Stomach (tissue), 19 donors: Measurements from ENCODE around the gene ACRV1. TPM values are rescaled to one million over a fixed set of nuclear protein-coding genes. Genes with fewer than 3 reads are reported as not detected.
A peak's percentile ranks its signal among the peaks of the same experiment; 100 is the strongest.
"Not testable (repeated sequence)": the region's sequence is repeated elsewhere in the genome, so short reads cannot be mapped to it uniquely, and the experiment has no call there.

Experiments
- DNase-seq, 2 donors: peaks; one replicate each; pipeline versions ENCODE4 v3.0.0 to v3.0.0-alpha.2; 2013 to 2019
- H3K27ac ChIP-seq, 5 donors: fragments of 200-600 bp in 4 of 5; sonication (generic) in 4 of 5; one replicate each; pipeline ENCODE4 v1.5.1; 2013 to 2019; ENCODE audit warnings: mild to moderate bottlenecking in 1 of 5, moderate library complexity in 1 of 5
- H3K27me3 ChIP-seq, 3 donors: fragments of 200-600 bp; sonication (generic); one replicate each; pipeline ENCODE4 v1.5.1; 2017 to 2019; ENCODE audit warnings: mixed run types in 1 of 3
- H3K36me3 ChIP-seq, 4 donors: fragments of 200-600 bp; sonication (generic); 1 replicate in 3 of 4; 2 replicates in 1 of 4; pipeline ENCODE4 v1.5.1; 2016 to 2019
- H3K4me1 ChIP-seq, 4 donors: fragments of 200-600 bp; sonication (generic); one replicate each; pipeline ENCODE4 v1.5.1; 2016 to 2019
- H3K4me3 ChIP-seq, 4 donors: fragments of 200-600 bp; sonication (generic) in 3 of 4; one replicate each; pipeline ENCODE4 v1.5.1; 2016 to 2019; ENCODE audit warnings: mild to moderate bottlenecking in 1 of 4
- H3K9me3 ChIP-seq, 4 donors: fragments of 200-600 bp; sonication (generic); one replicate each; pipeline ENCODE4 v1.5.1; 2016 to 2019
- EP300 ChIP-seq: sonication (generic); formaldehyde crosslinking; IDR thresholded peaks from one replicate; pipeline ENCODE4 v1.6.1; 2017; ENCODE audit warnings: antibody characterized with exemption
- POLR2A ChIP-seq, 4 donors: fragments of 450-650 bp; IDR thresholded peaks; one replicate each; pipeline ENCODE4 v1.6.1; 2016; ENCODE audit warnings: antibody characterized with exemption in 4 of 4, control low read depth in 2 of 4, mild to moderate bottlenecking in 1 of 4, moderate library complexity in 1 of 4
- POLR2AphosphoS5 ChIP-seq, 3 donors: sonication (generic); formaldehyde crosslinking; IDR thresholded peaks; one replicate each; pipeline ENCODE4 v1.6.1; 2016; ENCODE audit warnings: antibody characterized with exemption in 3 of 3
- WGBS, 5 donors: extraction: QIAGEN DNeasy Blood & Tissue Kit in 3 of 5; methylation state at CpG; one replicate each; pipeline versions ENCODE4 v1.1.5 to v1.1.7; 2013 to 2018; 5-methylcytosine and 5-hydroxymethylcytosine counted together
- intact Hi-C: fragments of 100-400 bp; cut with DNase I; formaldehyde crosslinking; loops from one replicate; pipeline ENCODE4 v1.15.1; 2023; ENCODE audit warnings: low total_unique reads
- long read RNA-seq, 10 donors: transcript quantifications; one replicate each; lab custom pipeline, GENCODE V29; 2026
- polyA plus RNA-seq, 3 donors: library from polyadenylated mRNA; stranded (reverse); fragments of 200-250 nt; gene quantifications; one replicate each; pipeline ENCODE4 v1.2.3, GENCODE V29; 2013
- total RNA-seq, 5 donors: library from RNA; depleted of rRNA; stranded (reverse); fragments of >200 nt; gene quantifications; one replicate each; pipeline versions ENCODE4 v1.1.0 to v1.2.3, GENCODE V29; 2014 to 2016
- TF ChIP-seq, protein P1 (sequence below), 7 experiments: fragments of 450-650 bp in 4 of 7; fragments of 200-600 bp in 3 of 7; sonication (generic) in 3 of 7; IDR thresholded peaks; one replicate each; pipeline ENCODE4 v1.5.1; 2016 to 2019; ENCODE audit warnings: antibody characterized with exemption in 7 of 7, control low read depth in 2 of 7, mild to moderate bottlenecking in 1 of 7
- donor health status: healthy with polysubstance abuse.
- donor health status: Bipolar disorder and iron deficiency.
- donor health status: healthy.

The ACRV1 gene, protein sequence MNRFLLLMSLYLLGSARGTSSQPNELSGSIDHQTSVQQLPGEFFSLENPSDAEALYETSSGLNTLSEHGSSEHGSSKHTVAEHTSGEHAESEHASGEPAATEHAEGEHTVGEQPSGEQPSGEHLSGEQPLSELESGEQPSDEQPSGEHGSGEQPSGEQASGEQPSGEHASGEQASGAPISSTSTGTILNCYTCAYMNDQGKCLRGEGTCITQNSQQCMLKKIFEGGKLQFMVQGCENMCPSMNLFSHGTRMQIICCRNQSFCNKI
- not detected for total RNA-seq
- polyA plus RNA-seq: not detected
- long read RNA-seq, donor 1: 0 reads
- long read RNA-seq, donor 2: 0 reads
- long read RNA-seq, donor 3: 0 reads
- long read RNA-seq, donor 4: 0 reads
- long read RNA-seq, donor 5: 0 reads
- long read RNA-seq, donor 6: 0 reads
- long read RNA-seq, donor 7: 0 reads
- long read RNA-seq, donor 8: 0 reads
- long read RNA-seq, donor 9: 0 reads
- long read RNA-seq, donor 10: 0 reads

DNA sequence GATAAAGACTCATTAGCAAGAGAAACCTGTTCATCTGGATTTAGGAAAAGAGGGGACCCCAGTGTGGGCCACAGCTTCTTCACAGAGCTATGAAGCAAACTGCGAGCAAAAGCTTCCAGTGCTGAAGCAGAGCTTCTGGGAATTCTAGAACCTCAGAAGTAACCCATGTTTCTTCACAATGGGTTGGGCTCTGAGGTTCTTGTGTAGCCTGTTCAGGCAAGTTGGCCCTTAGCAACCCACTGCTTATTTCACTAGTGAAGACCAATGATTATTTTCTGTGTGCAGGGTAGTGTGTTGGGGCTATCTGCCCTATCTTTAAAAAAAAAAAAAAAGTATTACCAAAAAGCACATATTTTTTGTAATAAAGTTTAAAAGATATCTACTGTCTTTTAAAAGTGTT lies at the start of gene ACRV1:
ACRV1 (minus strand) TSS at position 101 of the 400 bp plus-strand sequence; CDS start at position 34, 67 bp downstream.
- no peak for DNase-seq
- H3K27me3 ChIP-seq: no peaks in the 10 kb centered on the region
- H3K4me3 ChIP-seq: no peak within 1 kb of the TSS
- H3K9me3 ChIP-seq: no peaks in the 10 kb centered on the region
- TF ChIP-seq POLR2A (IDR thresholded peaks at IDR 0.05) (no peak), POLR2AphosphoS5 (IDR thresholded peaks at IDR 0.05) (no peak), EP300 (no peak)
- TF ChIP-seq, protein P1, sequence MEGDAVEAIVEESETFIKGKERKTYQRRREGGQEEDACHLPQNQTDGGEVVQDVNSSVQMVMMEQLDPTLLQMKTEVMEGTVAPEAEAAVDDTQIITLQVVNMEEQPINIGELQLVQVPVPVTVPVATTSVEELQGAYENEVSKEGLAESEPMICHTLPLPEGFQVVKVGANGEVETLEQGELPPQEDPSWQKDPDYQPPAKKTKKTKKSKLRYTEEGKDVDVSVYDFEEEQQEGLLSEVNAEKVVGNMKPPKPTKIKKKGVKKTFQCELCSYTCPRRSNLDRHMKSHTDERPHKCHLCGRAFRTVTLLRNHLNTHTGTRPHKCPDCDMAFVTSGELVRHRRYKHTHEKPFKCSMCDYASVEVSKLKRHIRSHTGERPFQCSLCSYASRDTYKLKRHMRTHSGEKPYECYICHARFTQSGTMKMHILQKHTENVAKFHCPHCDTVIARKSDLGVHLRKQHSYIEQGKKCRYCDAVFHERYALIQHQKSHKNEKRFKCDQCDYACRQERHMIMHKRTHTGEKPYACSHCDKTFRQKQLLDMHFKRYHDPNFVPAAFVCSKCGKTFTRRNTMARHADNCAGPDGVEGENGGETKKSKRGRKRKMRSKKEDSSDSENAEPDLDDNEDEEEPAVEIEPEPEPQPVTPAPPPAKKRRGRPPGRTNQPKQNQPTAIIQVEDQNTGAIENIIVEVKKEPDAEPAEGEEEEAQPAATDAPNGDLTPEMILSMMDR (IDR thresholded peaks at IDR 0.05): no peak
- intact Hi-C loops: no loop called here
- H3K4me1 ChIP-seq: no peaks in the 10 kb centered on the region
- H3K27ac ChIP-seq: no peak within 1 kb of the TSS
- peaks cover 0 to 10% (median 5%) of the 10 kb centered on the region in 4 donors for H3K36me3 ChIP-seq
- WGBS, 5 donors: 88 to 100% (median 94%) methylated on average over 1 of the region's 1 CpG

DNA sequence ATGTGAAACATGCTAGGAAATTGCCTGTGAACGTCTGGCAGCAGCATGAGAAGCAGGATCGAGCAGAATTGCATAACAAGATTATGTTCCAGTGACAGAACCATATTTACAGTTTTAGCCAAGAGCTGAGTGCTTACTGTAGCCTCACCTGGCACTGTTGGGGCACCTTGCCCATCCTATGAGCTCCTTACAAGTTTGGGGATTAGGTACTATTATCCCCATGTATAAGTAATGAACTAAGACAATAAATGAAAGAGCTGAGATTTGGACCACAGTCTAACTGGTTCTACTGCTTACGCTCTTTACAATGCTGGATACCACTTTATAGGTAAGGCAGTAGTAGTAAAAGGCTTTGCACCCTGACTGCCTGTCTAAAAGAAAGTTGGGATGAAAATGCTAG lies 48.3 kb upstream of the ACRV1 start:
- Histone ChIP-seq H3K4me3 (no peak overlapping the region), H3K27ac (no peak overlapping the region), H3K4me1 (no peaks in the 10 kb centered on the region), H3K9me3 (peaks cover 0 to under 1% (median 0%) of the 10 kb centered on the region in 4 donors), H3K36me3 (no peaks in the 10 kb centered on the region), H3K27me3 (no peaks in the 10 kb centered on the region)
- WGBS, 5 donors: 61 to 75% (median 71%) methylated on average over 3 of the region's 3 CpGs
- no peak for TF ChIP-seq POLR2AphosphoS5 (IDR thresholded peaks at IDR 0.05)
- TF ChIP-seq, protein P1 (IDR thresholded peaks at IDR 0.05): no peak
- no peak for TF ChIP-seq POLR2A (IDR thresholded peaks at IDR 0.05)
- no peak for TF ChIP-seq EP300
- intact Hi-C loops: no loop called here
- no peak for DNase-seq

DNA sequence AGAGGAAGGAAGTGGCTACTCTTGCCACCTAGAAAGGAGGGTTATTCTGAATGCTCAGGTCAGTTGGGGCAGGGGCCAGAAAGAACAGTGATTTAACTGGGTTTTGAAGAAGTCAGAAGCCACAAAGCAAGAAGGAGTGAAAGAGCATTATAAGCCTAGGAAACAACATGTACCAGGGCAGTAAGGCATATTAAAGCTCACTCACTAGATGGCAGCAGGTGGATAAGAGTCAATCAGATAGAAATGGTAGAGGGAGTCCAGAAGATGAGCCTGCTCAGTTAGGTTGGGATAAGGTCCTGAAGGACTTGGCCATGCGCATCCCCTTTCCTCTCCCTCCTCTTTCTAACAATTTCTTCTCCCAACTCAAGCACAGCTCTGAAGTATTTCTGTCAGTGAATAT lies 43.5 kb upstream of the ACRV1 start:
- intact Hi-C loops: no loop called here
- 72 to 100% (median 86%) methylated on average over 1 of the region's 1 CpG for WGBS, 5 donors
- Histone ChIP-seq H3K4me1 (no peaks in the 10 kb centered on the region), H3K27ac (no peak overlapping the region), H3K27me3 (no peaks in the 10 kb centered on the region), H3K9me3 (no peaks in the 10 kb centered on the region), H3K4me3 (no peak overlapping the region), H3K36me3 (no peaks in the 10 kb centered on the region)
- peak in 1 of 2 donors; percentile 23 for DNase-seq
- TF ChIP-seq, protein P1 (IDR thresholded peaks at IDR 0.05): peak in 1 of 7 experiments; percentile 11
- no peak for TF ChIP-seq POLR2A (IDR thresholded peaks at IDR 0.05)

DNA sequence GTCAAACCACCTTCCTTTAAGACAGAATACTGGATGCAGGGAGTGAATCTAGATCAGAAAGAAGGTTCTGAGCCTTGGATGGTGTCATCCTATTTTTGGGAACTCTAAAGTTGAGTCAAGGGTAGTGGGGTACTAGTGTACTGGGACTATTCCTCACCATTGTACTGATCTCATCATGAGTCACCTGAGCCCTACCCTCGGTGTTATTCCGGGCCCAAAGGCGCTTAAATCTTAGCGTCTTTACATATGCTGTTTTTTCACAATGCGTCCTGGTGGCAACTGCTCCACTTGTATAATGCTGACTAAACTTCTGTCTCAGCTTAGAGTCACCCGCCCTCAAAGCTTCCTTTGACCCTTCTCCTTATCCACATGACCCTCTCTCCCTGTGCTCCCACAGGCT lies 40.1 kb upstream of the ACRV1 start:
- Histone ChIP-seq H3K9me3 (peaks cover 0 to 11% (median 3%) of the 10 kb centered on the region in 4 donors), H3K27me3 (no peaks in the 10 kb centered on the region), H3K4me3 (no peak overlapping the region), H3K27ac (no peak overlapping the region), H3K4me1 (no peaks in the 10 kb centered on the region), H3K36me3 (no peaks in the 10 kb centered on the region)
- DNase-seq: no peak
- WGBS, 5 donors: 78 to 82% (median 79%) methylated on average over 6 of the region's 6 CpGs
- intact Hi-C loops: no loop called here
- TF ChIP-seq, protein P1 (IDR thresholded peaks at IDR 0.05): no peak
- TF ChIP-seq EP300 (no peak), POLR2A (IDR thresholded peaks at IDR 0.05) (no peak)

DNA sequence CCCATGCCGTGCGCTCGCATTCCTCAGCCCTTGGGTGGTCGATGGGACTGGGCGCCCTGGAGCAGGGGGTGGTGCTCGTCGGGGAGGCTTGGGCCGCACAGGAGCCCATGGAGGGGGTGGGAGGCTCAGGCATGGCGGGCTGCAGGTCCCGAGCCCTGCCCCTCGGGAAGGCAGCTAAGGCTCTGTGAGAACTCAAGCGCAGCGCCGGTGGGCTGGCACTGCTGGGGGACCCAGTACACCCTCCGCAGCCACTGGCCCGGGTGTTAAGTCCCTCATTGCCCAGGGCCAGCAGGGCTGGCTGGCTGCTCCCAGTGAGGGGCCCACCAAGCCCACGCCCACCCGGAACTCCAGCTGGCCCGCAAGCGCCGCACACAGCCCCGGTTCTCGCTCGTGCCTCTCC lies 24.0 kb upstream of the ACRV1 start:
- H3K36me3 ChIP-seq, intact Hi-C loops, H3K27ac ChIP-seq, H3K4me1 ChIP-seq, H3K4me3 ChIP-seq, H3K9me3 ChIP-seq, H3K27me3 ChIP-seq, DNase-seq: not testable (repeated sequence)
- 88 to 96% (median 92%) methylated on average over 9 to 24 of the region's 24 CpGs; no CpG with 5 or more reads in 1 of the 5 donors for WGBS, 5 donors
